MM.1S (cell line): ENCODE results near the gene SH3PXD2A.

Source experiments
- DNase-seq: peaks from one replicate; pipeline ENCODE4 v3.0.0-alpha.2; 2015
- H2AFZ ChIP-seq: fragments of 300-600 bp; sonication (generic); 2 replicates; pipeline ENCODE4 v1.6.0; 2016; ENCODE audit warnings: antibody characterized with exemption, low read length
- H3F3A ChIP-seq: fragments of 300-600 bp; sonication (generic); 2 replicates; pipeline ENCODE4 v1.6.1; 2016; ENCODE audit warnings: mild to moderate bottlenecking, antibody characterized with exemption, low read length, moderate library complexity, mixed read lengths; ENCODE audit not compliant: insufficient read depth
- H3K27ac ChIP-seq: fragments of 300-600 bp; sonication (generic); 2 replicates; pipeline ENCODE4 v1.5.1; 2016; ENCODE audit warnings: mild to moderate bottlenecking, low read length
- H3K27me3 ChIP-seq: fragments of 300-600 bp; sonication (generic); replicated peaks from 2 replicates; pipeline ENCODE4 v1.6.0; 2016; ENCODE audit warnings: low read length; ENCODE audit not compliant: insufficient read depth
- H3K36me3 ChIP-seq: fragments of 300-600 bp; sonication (generic); replicated peaks from 2 replicates; pipeline ENCODE4 v1.6.1; 2016; ENCODE audit warnings: mild to moderate bottlenecking, low read length, mixed read lengths; ENCODE audit not compliant: insufficient read depth
- H3K4me1 ChIP-seq: fragments of 300-600 bp; sonication (generic); 2 replicates; pipeline ENCODE4 v1.6.1; 2016; ENCODE audit warnings: low read length, mixed read lengths
- H3K4me2 ChIP-seq: fragments of 300-600 bp; sonication (generic); 2 replicates; pipeline ENCODE4 v1.6.0; 2016; ENCODE audit warnings: low read depth, low read length
- H3K4me3 ChIP-seq: fragments of 300-600 bp; sonication (generic); 2 replicates; pipeline ENCODE4 v1.5.1; 2016; ENCODE audit warnings: low read length, mixed read lengths
- H3K79me2 ChIP-seq: fragments of 300-600 bp; sonication (generic); 2 replicates; pipeline ENCODE4 v1.6.1; 2016; ENCODE audit warnings: mixed run types, low read length, mixed read lengths
- H3K9ac ChIP-seq: fragments of 300-600 bp; sonication (generic); 2 replicates; pipeline ENCODE4 v1.6.1; 2016; ENCODE audit warnings: low read length, mixed read lengths
- H3K9me2 ChIP-seq: fragments of 300-600 bp; sonication (generic); replicated peaks from 2 replicates; pipeline ENCODE4 v1.6.1; 2016; ENCODE audit warnings: mild to moderate bottlenecking, low read length, mixed read lengths; ENCODE audit not compliant: insufficient read depth
- H3K9me3 ChIP-seq: fragments of 300-600 bp; sonication (generic); replicated peaks from 2 replicates; pipeline ENCODE4 v1.6.1; 2016; ENCODE audit warnings: mild to moderate bottlenecking, low read length, mixed read lengths; ENCODE audit not compliant: insufficient read depth
- H4K20me1 ChIP-seq: fragments of 300-600 bp; sonication (generic); 2 replicates; pipeline ENCODE4 v1.6.1; 2016; ENCODE audit warnings: mild to moderate bottlenecking, low read length, moderate library complexity, mixed read lengths; ENCODE audit not compliant: insufficient read depth
- CTCF ChIP-seq: fragments of 300-600 bp; sonication (generic); IDR thresholded peaks from 2 replicates; pipeline ENCODE4 v1.5.1; 2016; ENCODE audit warnings: antibody characterized with exemption, low read length, mixed read lengths
- EZH2 ChIP-seq: fragments of 300-600 bp; sonication (generic); optimal IDR thresholded peaks from 2 replicates; pipeline ENCODE3; 2017; ENCODE audit warnings: low read depth, mild to moderate bottlenecking, antibody characterized with exemption, low read length, mixed read lengths
- EZH2phosphoT487 ChIP-seq: fragments of 300-600 bp; sonication (generic); IDR thresholded peaks from 2 replicates; pipeline ENCODE4 v1.6.1; 2018; ENCODE audit warnings: antibody characterized with exemption, low read length

SH3PXD2A gene

GRCh38 chr10:103839872-103840739 lies 15.3 kb downstream of the SH3PXD2A start:
- no peak for TF ChIP-seq EZH2
- no peak for TF ChIP-seq EZH2phosphoT487
- TF ChIP-seq CTCF: no peak

DNA sequence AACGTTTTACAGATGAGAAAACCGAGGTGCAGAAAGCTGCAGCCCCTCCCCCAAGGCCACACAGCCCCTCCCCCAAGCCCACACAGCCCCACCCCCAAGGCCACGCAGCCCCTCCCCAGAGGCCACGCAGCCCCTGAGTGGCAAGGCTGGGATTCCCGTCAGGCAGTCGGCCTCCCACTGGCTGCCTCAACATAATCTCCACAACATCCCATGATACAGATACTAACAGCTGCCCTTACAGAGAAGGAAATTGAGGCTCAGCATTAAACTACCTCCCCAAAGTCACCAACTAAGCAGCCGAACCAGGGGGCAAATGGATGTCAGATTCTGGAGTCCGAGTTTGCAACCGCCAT lies 15.9 kb downstream of the SH3PXD2A start:
- H3K4me3 ChIP-seq: no peak overlapping the region
- H3K27me3 ChIP-seq: no peaks in the 10 kb centered on the region
- no peak overlapping the region for H3K9ac ChIP-seq
- no peak overlapping the region for H2AFZ ChIP-seq
- no peak overlapping the region for H3K27ac ChIP-seq
- no peaks in the 10 kb centered on the region for H3K9me3 ChIP-seq
- TF ChIP-seq CTCF (no peak), EZH2phosphoT487 (no peak), EZH2 (no peak)
- H3K4me2 ChIP-seq: no peak overlapping the region
- no peaks in the 10 kb centered on the region for H3K36me3 ChIP-seq
- H3F3A ChIP-seq: no peaks in the 10 kb centered on the region
- H3K79me2 ChIP-seq: no peaks in the 10 kb centered on the region
- DNase-seq: no peak
- peaks cover 7% of the 10 kb centered on the region for H3K4me1 ChIP-seq
- H4K20me1 ChIP-seq: no peaks in the 10 kb centered on the region
- H3K9me2 ChIP-seq: no peaks in the 10 kb centered on the region

More at GRCh38 chr10:103839872-103840739, 15.3 kb downstream of the SH3PXD2A start:
- Histone ChIP-seq H3K4me3 (no peak overlapping the region), H3K9me3 (no peaks in the 10 kb centered on the region), H3K4me1 (peaks cover 7% of the 10 kb centered on the region), H3K9ac (no peak overlapping the region), H3K27ac (no peak overlapping the region), H3K9me2 (no peaks in the 10 kb centered on the region), H3K79me2 (no peaks in the 10 kb centered on the region), H3K4me2 (no peak overlapping the region), H2AFZ (no peak overlapping the region), H3K27me3 (no peaks in the 10 kb centered on the region), H4K20me1 (no peaks in the 10 kb centered on the region), H3K36me3 (no peaks in the 10 kb centered on the region), H3F3A (no peaks in the 10 kb centered on the region)
- no peak for DNase-seq

DNA sequence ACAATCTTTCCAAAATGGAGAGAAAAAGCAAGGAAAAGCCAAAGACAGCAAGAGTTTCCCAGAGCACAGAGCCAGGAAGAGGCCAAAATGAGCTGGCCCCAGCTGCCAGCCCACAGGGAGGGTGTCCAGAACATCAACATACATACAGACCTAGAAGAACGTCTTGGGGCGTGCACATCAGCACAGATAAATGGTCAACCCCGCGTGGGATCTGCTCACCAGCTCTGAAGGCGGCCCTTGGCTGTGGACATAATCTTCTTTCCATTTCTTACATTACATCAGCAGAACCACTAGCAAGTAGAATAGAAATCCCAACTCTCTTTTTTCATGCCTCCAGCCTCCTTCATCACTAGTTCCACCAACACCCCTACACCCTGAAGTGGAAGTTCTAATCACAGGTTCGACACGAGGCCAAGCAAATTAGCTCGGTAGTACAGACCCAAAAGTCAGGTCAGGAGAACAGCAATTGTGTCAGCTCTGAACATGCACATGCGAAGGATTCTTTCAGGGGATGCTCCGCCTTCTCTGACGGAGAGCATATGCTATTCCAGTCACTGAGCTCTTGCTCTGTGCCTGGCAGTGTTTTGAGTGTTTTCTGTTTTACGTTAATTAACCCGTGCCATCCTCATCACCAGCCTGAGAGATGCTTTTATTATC lies 16.4 kb downstream of the SH3PXD2A start:
- peaks cover 7% of the 10 kb centered on the region for H3K4me1 ChIP-seq
- no peak overlapping the region for H3K4me3 ChIP-seq
- H3F3A ChIP-seq: no peaks in the 10 kb centered on the region
- no peaks in the 10 kb centered on the region for H3K27me3 ChIP-seq
- no peaks in the 10 kb centered on the region for H3K9me2 ChIP-seq
- no peaks in the 10 kb centered on the region for H3K9me3 ChIP-seq
- no peak overlapping the region for H2AFZ ChIP-seq
- no peaks in the 10 kb centered on the region for H3K36me3 ChIP-seq
- H3K4me2 ChIP-seq: no peak overlapping the region
- H3K9ac ChIP-seq: no peak overlapping the region
- H3K79me2 ChIP-seq: no peaks in the 10 kb centered on the region
- TF ChIP-seq EZH2phosphoT487 (no peak), CTCF (no peak), EZH2 (no peak)
- no peak for DNase-seq
- H4K20me1 ChIP-seq: no peaks in the 10 kb centered on the region
- no peak overlapping the region for H3K27ac ChIP-seq
